ENCODE data around the gene TMA16.

TMA16 gene

GRCh38 chr4:163566257-163566796, 71.8 kb downstream of the TMA16 start:
- H3K9ac ChIP-seq (ENCODE audit: low read length), result no peak overlapping the region
- H3K9me3 ChIP-seq (ENCODE audit: control insufficient read depth, low read depth, low read length), result no peaks in the 10 kb centered on the region
- H3K36me3 ChIP-seq (ENCODE audit: control insufficient read depth, low read depth, low read length), result no peaks in the 10 kb centered on the region
- peaks cover 23% of the 10 kb centered on the region for H3K4me1 ChIP-seq (ENCODE audit: control insufficient read depth, low read depth, low read length)
- H3K4me3 ChIP-seq (ENCODE audit: low read length), result no peak overlapping the region
- H3K27ac ChIP-seq (ENCODE audit: low read length), result no peak overlapping the region
- no peaks in the 10 kb centered on the region for H3K27me3 ChIP-seq (ENCODE audit: control insufficient read depth, insufficient read depth, low read length)

- Histone ChIP-seq H3K4me3 (ENCODE audit: low read length) (no peak overlapping the region), H3K27ac (ENCODE audit: low read length) (no peak overlapping the region), H3K9ac (ENCODE audit: low read length) (no peak overlapping the region), H3K9me3 (ENCODE audit: control insufficient read depth, low read depth, low read length) (no peaks in the 10 kb centered on the region), H3K27me3 (ENCODE audit: control insufficient read depth, insufficient read depth, low read length) (no peaks in the 10 kb centered on the region), H3K36me3 (ENCODE audit: control insufficient read depth, low read depth, low read length) (no peaks in the 10 kb centered on the region), H3K4me1 (ENCODE audit: control insufficient read depth, low read depth, low read length) (peaks cover 23% of the 10 kb centered on the region)
These were observed 74.4 kb downstream of the TMA16 start for GRCh38 chr4:163568843-163569242.
